OCI-LY3 (cell line): ENCODE data around the gene FHOD3.

ENCODE experiments used
- H2AFZ ChIP-seq: fragments of 200-600, 300-600 bp; shearing (Covaris generic); 2 replicates; pipeline ENCODE4 v1.6.0; 2014; ENCODE audit warnings: antibody characterized with exemption, low read depth, low read length
- H3K27ac ChIP-seq: fragments of 200-600, 300-600 bp; sonication (generic); 2 replicates; pipeline ENCODE4 v1.5.1; 2014; ENCODE audit warnings: mild to moderate bottlenecking, low read length, moderate library complexity, mixed read lengths
- H3K27me3 ChIP-seq: fragments of 200-600, 300-600 bp; sonication (generic); 2 replicates; pipeline ENCODE4 v1.6.1; 2014; ENCODE audit warnings: low read depth, low read length, mixed read lengths
- H3K36me3 ChIP-seq: fragments of 200-600, 300-600 bp; sonication (generic); replicated peaks from 2 replicates; pipeline ENCODE3; 2014; ENCODE audit warnings: low read depth, low read length, mixed read lengths
- H3K4me1 ChIP-seq: fragments of 300-600, 200-600 bp; sonication (generic); 2 replicates; pipeline ENCODE4 v1.6.1; 2014; ENCODE audit warnings: low read length, mixed read lengths
- H3K4me2 ChIP-seq: fragments of 200-600, 300-600 bp; sonication (generic); 2 replicates; pipeline ENCODE4 v1.6.1; 2014; ENCODE audit warnings: low read length, mixed read lengths
- H3K4me3 ChIP-seq: fragments of 300-600, 200-600 bp; sonication (generic); 2 replicates; pipeline ENCODE4 v1.5.1; 2014; ENCODE audit warnings: antibody characterized with exemption, mild to moderate bottlenecking, low read length, moderate library complexity
- H3K79me2 ChIP-seq: fragments of 300-600, 200-600 bp; shearing (Covaris generic); 2 replicates; pipeline ENCODE4 v1.6.1; 2014; ENCODE audit warnings: mild to moderate bottlenecking, low read length, mixed read lengths
- H3K9ac ChIP-seq: fragments of 300-600, 200-600 bp; shearing (Covaris generic); 2 replicates; pipeline ENCODE4 v1.6.0; 2014; ENCODE audit warnings: mild to moderate bottlenecking, low read length, moderate library complexity
- H3K9me3 ChIP-seq: fragments of 200-600, 300-600 bp; shearing (Covaris generic); 2 replicates; pipeline ENCODE4 v1.6.1; 2014; ENCODE audit warnings: low read length, mixed read lengths; ENCODE audit not compliant: insufficient read depth
- H4K20me1 ChIP-seq: fragments of 200-600, 300-600 bp; sonication (generic); 2 replicates; pipeline ENCODE4 v1.6.1; 2016; ENCODE audit warnings: low read length, mixed read lengths; ENCODE audit not compliant: insufficient read depth
- CTCF ChIP-seq: fragments of 200-600, 300-600 bp; sonication (generic); IDR thresholded peaks from 2 replicates; pipeline ENCODE4 v1.5.1; 2014; ENCODE audit warnings: antibody characterized with exemption, low read length, low read depth
- EZH2phosphoT487 ChIP-seq: fragments of 200-600 bp; shearing (Covaris generic); IDR thresholded peaks from 2 replicates; pipeline ENCODE4 v1.6.1; 2018; ENCODE audit warnings: antibody characterized with exemption, mixed run types, low read depth

The FHOD3 gene

GRCh38 chr18:36484591-36484990 lies 187.1 kb downstream of the FHOD3 start:
- H3K27ac ChIP-seq: no peak overlapping the region
- H3K36me3 ChIP-seq: no peaks in the 10 kb centered on the region
- no peaks in the 10 kb centered on the region; the same call in 1 of the 2 replicates for H3K27me3 ChIP-seq
- no peaks in the 10 kb centered on the region for H3K79me2 ChIP-seq
- peaks cover 22% of the 10 kb centered on the region for H3K4me1 ChIP-seq
- no peak overlapping the region for H3K9ac ChIP-seq
- no peaks in the 10 kb centered on the region for H4K20me1 ChIP-seq
- TF ChIP-seq CTCF: no peak
- no peak overlapping the region for H3K4me2 ChIP-seq
- no peak overlapping the region for H2AFZ ChIP-seq
- no peak overlapping the region for H3K4me3 ChIP-seq
- no peaks in the 10 kb centered on the region for H3K9me3 ChIP-seq

- no peak overlapping the region for H3K9ac ChIP-seq
- no peak overlapping the region for H3K4me3 ChIP-seq
- no peak overlapping the region for H3K4me2 ChIP-seq
- H3K27me3 ChIP-seq: no peaks in the 10 kb centered on the region
- no peaks in the 10 kb centered on the region for H4K20me1 ChIP-seq
- no peaks in the 10 kb centered on the region for H3K79me2 ChIP-seq
- H3K27ac ChIP-seq: no peak overlapping the region
- H3K4me1 ChIP-seq: peaks cover 22% of the 10 kb centered on the region
- no peak overlapping the region for H2AFZ ChIP-seq
- TF ChIP-seq CTCF: no peak
- no peak for TF ChIP-seq EZH2phosphoT487
- no peaks in the 10 kb centered on the region for H3K36me3 ChIP-seq
- no peaks in the 10 kb centered on the region for H3K9me3 ChIP-seq
These were observed 188.3 kb downstream of the FHOD3 start for GRCh38 chr18:36485772-36486171.

- H3K4me1 ChIP-seq: peaks cover 8% of the 10 kb centered on the region
- no peak overlapping the region for H3K9ac ChIP-seq
- H3K79me2 ChIP-seq: no peaks in the 10 kb centered on the region
- no peaks in the 10 kb centered on the region for H3K27me3 ChIP-seq
- no peak overlapping the region for H3K27ac ChIP-seq
- no peak overlapping the region for H3K4me3 ChIP-seq
- no peaks in the 10 kb centered on the region for H3K9me3 ChIP-seq
- no peak overlapping the region for H3K4me2 ChIP-seq
- TF ChIP-seq EZH2phosphoT487: no peak
- H4K20me1 ChIP-seq: no peaks in the 10 kb centered on the region
- no peaks in the 10 kb centered on the region for H3K36me3 ChIP-seq
- no peak overlapping the region for H2AFZ ChIP-seq
These were observed 190.6 kb downstream of the FHOD3 start for GRCh38 chr18:36488131-36488530.

GRCh38 chr18:36490897-36491296 lies 193.4 kb downstream of the FHOD3 start:
- Histone ChIP-seq H3K27me3 (no peaks in the 10 kb centered on the region), H3K4me1 (peaks cover 5% of the 10 kb centered on the region), H3K9me3 (no peaks in the 10 kb centered on the region), H2AFZ (no peak overlapping the region), H4K20me1 (no peaks in the 10 kb centered on the region), H3K9ac (no peak overlapping the region), H3K36me3 (no peaks in the 10 kb centered on the region), H3K27ac (no peak overlapping the region), H3K79me2 (no peaks in the 10 kb centered on the region), H3K4me3 (no peak overlapping the region), H3K4me2 (no peak overlapping the region)
- no peak for TF ChIP-seq CTCF
- TF ChIP-seq EZH2phosphoT487: no peak
